Left lung (tissue), 10 donors: ENCODE data around the gene LRFN3. TPM values are rescaled to one million over a fixed set of nuclear protein-coding genes. Genes with fewer than 3 reads are reported as not detected.
A peak's percentile ranks its signal among the peaks of the same experiment; 100 is the strongest.

Source experiments
- ATAC-seq: fragments of 200-7000 bp; cut with Tn5 transposase; one replicate; pipeline ENCODE4 v1.9.1; 2020; ENCODE audit warnings: moderate library complexity
- DNase-seq, 4 donors: peaks; one replicate each; pipeline ENCODE4 v3.0.0-alpha.2; 2013 to 2020
- H3K27ac ChIP-seq, 2 donors: fragments of 200-600 bp; sonication (generic) in 1 of 2; one replicate each; pipeline versions ENCODE4 v1.5.0 to v1.8.0; 2020 to 2021
- H3K27me3 ChIP-seq, 2 donors: fragments of 200-600 bp; sonication (generic) in 1 of 2; one replicate each; pipeline versions ENCODE4 v1.5.0 to v1.8.0; 2020 to 2021
- H3K36me3 ChIP-seq, 2 donors: fragments of 200-600 bp; sonication (generic) in 1 of 2; one replicate each; pipeline versions ENCODE4 v1.5.0 to v1.8.0; 2020 to 2021
- H3K4me1 ChIP-seq, 2 donors: fragments of 200-600 bp; one replicate each; pipeline ENCODE4 v1.8.0; 2021
- H3K4me3 ChIP-seq, 2 donors: fragments of 200-600 bp; sonication (generic) in 1 of 2; one replicate each; pipeline versions ENCODE4 v1.5.0 to v1.8.0; 2020 to 2021; ENCODE audit warnings: mild to moderate bottlenecking in 1 of 2
- H3K9me3 ChIP-seq, 2 donors: fragments of 200-600 bp; sonication (generic) in 1 of 2; one replicate each; pipeline versions ENCODE4 v1.5.0 to v1.8.0; 2020 to 2021
- CTCF ChIP-seq, 2 donors: fragments of 200-600 bp; sonication (generic) in 1 of 2; IDR thresholded peaks; one replicate each; pipeline versions ENCODE4 v1.5.0 to v1.8.0; 2021; ENCODE audit warnings: antibody characterized with exemption in 2 of 2
- intact Hi-C, 2 donors: fragments of 100-400 bp; cut with DNase I; formaldehyde crosslinking; loops; one replicate each; pipeline versions ENCODE4 v1.11.2 to v1.14.2; 2022
- polyA plus RNA-seq, 6 donors: library from polyadenylated mRNA; unstranded; fragments of 120-200 nt; gene quantifications; one replicate each; pipeline ENCODE4 v1.2.1, GENCODE V29; 2013; ENCODE audit not compliant: insufficient read length in 6 of 6
- total RNA-seq, 2 donors: library from RNA; stranded (reverse); fragmentation: NEBNext Ultra II Directional; extraction: Animal tissue kit (Norgen Biotek cat#: 25700); gene quantifications; one replicate each; pipeline ENCODE4 v1.2.1, GENCODE V29; 2021
- donor health status: DM: no; HTN: yes; CAD: no.
- donor health status: DM: no; HTN: no; CAD: no.

Gene LRFN3
- total and polyA plus RNA-seq, 8 donors = 8.0 to 14.8 (median 12.3) TPM

GRCh38 chr19:35990156-35990555 is 54.0 kb downstream of the LRFN3 start:
- Histone ChIP-seq H3K4me3 (no peak overlapping the region), H3K27me3 (peaks cover 15 to 43% of the 10 kb centered on the region in 2 donors), H3K9me3 (peaks cover 0 to 4% of the 10 kb centered on the region in 2 donors), H3K4me1 (peaks cover 8 to 19% of the 10 kb centered on the region in 2 donors), H3K27ac (no peak overlapping the region), H3K36me3 (no peaks in the 10 kb centered on the region)
- intact Hi-C loops = no loop called here
- DNase-seq (no peak), ATAC-seq (no peak)
- no peak for TF ChIP-seq CTCF (IDR thresholded peaks at IDR 0.05)

GRCh38 chr19:35990771-35991730 is 54.9 kb downstream of the LRFN3 start:
- no peak overlapping the region for H3K4me3 ChIP-seq
- H3K27me3 ChIP-seq = peaks cover 14 to 34% of the 10 kb centered on the region in 2 donors
- no peaks in the 10 kb centered on the region for H3K36me3 ChIP-seq
- H3K4me1 ChIP-seq = peaks cover 13 to 26% of the 10 kb centered on the region in 2 donors
- no peak for TF ChIP-seq CTCF (IDR thresholded peaks at IDR 0.05)
- intact Hi-C loops = no loop called here
- no peak overlapping the region for H3K27ac ChIP-seq
- ATAC-seq = no peak
- DNase-seq = no peak
- peaks cover 0 to 4% of the 10 kb centered on the region in 2 donors for H3K9me3 ChIP-seq

- Histone ChIP-seq H3K27ac (no peak overlapping the region), H3K9me3 (peaks cover 0 to 4% of the 10 kb centered on the region in 2 donors), H3K4me3 (no peak overlapping the region), H3K36me3 (no peaks in the 10 kb centered on the region), H3K4me1 (peaks cover 18 to 30% of the 10 kb centered on the region in 2 donors), H3K27me3 (peaks cover 5 to 26% of the 10 kb centered on the region in 2 donors)
- ATAC-seq = no peak
- intact Hi-C loops = no loop called here
- peak in 1 of 4 donors; percentile 0 for DNase-seq
- TF ChIP-seq CTCF (IDR thresholded peaks at IDR 0.05) = no peak
Observed at GRCh38 chr19:35991731-35992450, 55.7 kb downstream of the LRFN3 start.

GRCh38 chr19:35992907-35993765 is 57.0 kb downstream of the LRFN3 start:
- ATAC-seq (no peak), DNase-seq (no peak)
- H3K9me3 ChIP-seq = peaks cover 0 to 4% of the 10 kb centered on the region in 2 donors
- intact Hi-C loops = no loop called here
- peaks cover 14 to 32% of the 10 kb centered on the region in 2 donors for H3K4me1 ChIP-seq
- peaks cover 0 to 13% of the 10 kb centered on the region in 2 donors for H3K27me3 ChIP-seq
- no peak for TF ChIP-seq CTCF (IDR thresholded peaks at IDR 0.05)
- peaks cover 0 to 9% of the 10 kb centered on the region in 2 donors for H3K36me3 ChIP-seq
- no peak overlapping the region for H3K27ac ChIP-seq
- H3K4me3 ChIP-seq = no peak overlapping the region
